Frontal cortex (tissue), 4 donors: ENCODE measurements around the gene STAP1. TPM values are rescaled to one million over a fixed set of nuclear protein-coding genes. Genes with fewer than 3 reads are reported as not detected.
"Not testable (repeated sequence)": the region's sequence is repeated elsewhere in the genome, so short reads cannot be mapped to it uniquely, and the experiment has no call there.

Source experiments
- DNase-seq, 2 donors: peaks; one replicate each; pipeline ENCODE4 v3.0.0; 2012; ENCODE audit warnings: low spot score in 2 of 2
- FAIRE-seq: peaks from 2 replicates; lab custom pipeline; 2012; peaks lifted over from hg19 to GRCh38; lab: Jason Lieb, UNC
- small RNA-seq: library from RNA; depleted of rRNA; stranded (forward); fragments of <200 nt; gene quantifications from one replicate; pipeline ENCODE3, GENCODE V24; 2014
- total RNA-seq: library from RNA; depleted of rRNA; stranded (reverse); fragments of >200 nt; gene quantifications from one replicate; pipeline ENCODE4 v1.2.3, GENCODE V29; 2014
- donor health status: control.
- donor health status: control.
- donor health status: control.

The STAP1 gene
- total RNA-seq, 1 donor from 2014 or later, result not detected

DNA sequence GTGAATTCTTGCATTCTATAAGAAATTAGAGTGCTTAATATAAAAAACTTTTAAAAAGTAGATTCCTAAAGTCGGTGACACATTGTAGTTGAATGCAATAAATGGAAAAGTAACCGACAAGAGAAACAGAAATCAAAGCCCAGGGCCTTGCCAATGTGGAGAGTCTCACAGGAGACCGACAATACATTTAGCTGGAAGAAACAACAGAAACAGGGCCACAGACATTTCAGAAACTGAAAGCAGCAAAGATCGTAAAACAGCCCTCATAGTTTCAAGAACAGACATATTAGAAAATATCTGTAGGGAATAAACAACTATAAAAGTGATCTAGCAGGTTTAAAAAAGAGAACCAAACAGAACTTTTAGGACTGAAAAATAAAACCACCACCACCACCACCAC is 49.5 kb downstream of the STAP1 start:
- DNase-seq (no peak), FAIRE-seq (no peak)

DNA sequence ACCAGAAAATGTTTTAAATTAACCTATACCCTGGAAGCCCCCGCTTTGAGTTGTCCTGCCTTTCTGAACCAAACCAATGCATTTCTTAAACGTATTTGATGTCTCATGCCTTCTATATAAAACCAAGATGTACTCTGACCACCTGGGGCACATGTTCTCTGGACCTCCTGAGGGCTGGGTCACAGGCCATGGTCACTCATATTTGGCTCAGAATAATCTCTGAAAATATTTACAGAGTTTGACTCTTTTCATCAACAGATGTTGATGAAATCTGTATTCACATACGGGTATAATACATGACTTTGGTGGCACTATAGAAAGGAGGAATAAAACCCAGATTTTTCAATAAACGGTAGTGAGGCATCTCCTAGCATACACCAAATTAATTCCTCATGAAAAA is 55.7 kb downstream of the STAP1 start:
- FAIRE-seq (no peak), DNase-seq (no peak)

DNA sequence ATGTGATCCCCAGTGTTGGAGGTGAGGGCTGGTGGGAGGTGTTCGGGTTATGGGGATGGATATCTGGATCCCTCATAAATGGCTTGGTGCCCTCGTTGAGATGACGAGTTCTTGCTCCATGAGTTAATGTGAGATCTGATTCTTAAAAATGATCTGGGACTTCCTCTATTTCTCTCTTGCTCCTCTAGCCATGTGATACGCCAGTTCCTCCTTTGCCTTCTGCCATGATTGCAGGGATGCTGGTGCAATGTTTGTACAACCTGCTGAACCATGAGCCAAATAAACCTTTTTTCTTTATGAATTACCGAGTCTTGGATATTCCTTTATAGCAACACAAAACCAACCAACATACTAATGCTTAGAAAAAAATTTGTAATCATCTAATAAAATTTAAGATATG is 56.6 kb downstream of the STAP1 start:
- DNase-seq (no peak), FAIRE-seq (no peak)

DNA sequence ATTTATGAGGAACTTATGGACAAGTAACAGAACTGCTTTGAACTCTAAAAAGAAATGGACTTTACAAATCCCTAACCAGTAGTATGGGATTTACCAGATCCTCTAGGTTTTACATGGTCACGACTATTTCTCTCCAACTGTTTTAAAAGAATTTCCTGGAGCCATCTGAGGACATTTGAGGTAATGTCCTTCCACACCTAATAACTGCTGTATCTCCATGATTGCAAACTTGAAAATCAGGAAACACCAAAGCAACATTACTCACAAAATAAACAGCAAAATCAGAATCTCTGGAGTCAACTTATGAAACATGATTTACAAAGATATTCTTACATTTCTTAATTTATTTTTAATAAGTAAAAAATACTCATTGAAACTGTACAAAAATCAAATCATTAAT is 58.0 kb downstream of the STAP1 start:
- DNase-seq, result no peak
- FAIRE-seq, result no peak

DNA sequence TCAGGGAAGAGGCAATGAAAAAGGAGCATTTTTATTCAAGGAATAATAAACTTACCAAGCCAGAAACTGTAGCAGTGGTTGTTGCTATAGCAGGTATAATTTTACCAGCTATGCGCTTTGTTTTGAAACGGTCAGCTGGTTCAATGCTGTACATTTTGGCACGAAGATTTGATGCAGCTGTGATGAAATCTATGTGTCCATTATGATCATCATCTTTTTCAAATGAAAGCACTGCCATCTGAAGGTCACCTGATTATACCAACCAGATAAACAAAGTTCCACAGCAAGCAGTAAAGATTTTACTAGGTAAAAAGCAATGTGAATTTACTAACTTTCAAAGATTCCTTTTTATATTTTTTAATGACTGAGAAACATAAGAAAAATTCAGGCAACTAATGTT is 66.4 kb downstream of the STAP1 start:
- no peak for DNase-seq

DNA sequence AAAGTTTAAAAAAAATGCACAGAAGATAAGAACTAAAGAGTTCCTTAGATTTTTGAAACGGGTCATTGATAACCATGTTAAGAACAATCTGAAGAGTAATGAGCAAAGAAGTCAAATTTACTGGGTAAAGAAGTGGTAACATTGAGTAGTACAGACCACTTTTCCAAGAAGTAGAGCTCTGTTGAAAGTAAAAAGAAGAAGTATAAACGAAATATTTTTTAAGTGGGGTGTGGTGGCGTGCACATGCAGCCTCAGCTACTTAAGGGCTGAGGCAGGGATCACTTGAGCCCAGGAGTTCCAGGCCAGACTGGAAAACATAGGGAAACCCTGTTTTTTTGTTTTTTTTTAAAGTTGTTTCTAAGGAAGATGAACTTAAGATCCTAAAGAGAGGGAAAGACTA is 74.0 kb downstream of the STAP1 start:
- FAIRE-seq, result no peak
- DNase-seq, result no peak

More for the DNA sequence above, 66.4 kb downstream of the STAP1 start:
- FAIRE-seq, result peak; percentile 54

DNA sequence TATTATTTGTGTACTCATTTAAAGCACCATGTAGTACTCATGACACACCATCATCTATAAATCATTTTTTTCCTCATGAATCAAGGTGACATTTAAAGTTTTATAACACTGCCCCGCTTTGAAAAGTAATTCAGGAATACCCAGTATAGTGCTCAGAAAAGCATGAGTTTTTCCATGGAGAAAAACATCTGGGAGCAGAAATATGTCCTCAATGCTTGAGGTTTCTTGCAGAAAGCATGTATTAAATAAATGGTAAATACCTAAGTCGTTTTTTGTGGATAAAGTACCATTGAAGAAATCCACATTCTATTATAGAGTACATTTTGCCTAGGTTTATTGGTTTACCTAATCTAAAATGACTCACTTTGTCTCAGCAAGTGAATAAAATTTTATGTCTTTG is 76.2 kb downstream of the STAP1 start:
- no peak for FAIRE-seq
- DNase-seq, result no peak

DNA sequence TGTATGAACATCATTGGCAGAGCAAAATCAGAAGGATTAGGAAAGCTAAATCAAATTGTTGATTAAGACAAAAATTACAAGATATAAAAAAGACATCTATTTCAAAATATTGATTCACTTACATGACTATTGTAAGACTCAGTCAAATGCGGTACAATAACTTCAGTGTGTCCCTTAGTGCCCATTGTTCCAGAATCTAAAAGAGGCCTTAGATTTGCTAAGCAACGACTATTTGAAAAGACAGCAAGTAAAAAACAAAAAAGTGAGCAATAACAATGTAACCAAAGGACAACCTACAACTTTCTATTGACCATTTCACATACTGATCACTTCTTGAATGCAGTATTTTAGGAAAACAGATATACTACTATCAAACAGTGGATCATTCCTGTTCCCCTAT is 76.8 kb downstream of the STAP1 start:
- FAIRE-seq (no peak), DNase-seq (no peak)

DNA sequence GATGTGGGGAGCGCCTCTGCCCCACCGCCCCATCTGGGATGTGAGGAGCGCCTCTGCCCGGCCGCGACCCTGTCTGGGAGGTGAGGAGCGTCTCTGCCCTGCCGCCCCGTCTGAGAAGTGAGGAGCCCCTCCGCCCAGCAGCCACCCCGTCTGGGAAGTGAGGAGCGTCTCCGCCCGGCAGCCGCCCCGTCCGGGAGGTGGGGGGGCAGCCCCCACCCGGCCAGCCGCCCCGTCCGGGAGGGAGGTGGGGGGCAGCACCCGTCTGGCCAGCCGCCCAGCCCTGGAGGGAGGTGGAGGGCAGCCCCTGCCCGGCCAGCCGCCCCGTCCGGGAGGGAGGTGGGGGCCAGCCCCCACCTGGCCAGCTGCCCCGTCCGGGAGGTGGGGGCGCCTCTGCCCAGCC is 78.5 kb downstream of the STAP1 start:
- not testable (repeated sequence) for FAIRE-seq, DNase-seq

DNA sequence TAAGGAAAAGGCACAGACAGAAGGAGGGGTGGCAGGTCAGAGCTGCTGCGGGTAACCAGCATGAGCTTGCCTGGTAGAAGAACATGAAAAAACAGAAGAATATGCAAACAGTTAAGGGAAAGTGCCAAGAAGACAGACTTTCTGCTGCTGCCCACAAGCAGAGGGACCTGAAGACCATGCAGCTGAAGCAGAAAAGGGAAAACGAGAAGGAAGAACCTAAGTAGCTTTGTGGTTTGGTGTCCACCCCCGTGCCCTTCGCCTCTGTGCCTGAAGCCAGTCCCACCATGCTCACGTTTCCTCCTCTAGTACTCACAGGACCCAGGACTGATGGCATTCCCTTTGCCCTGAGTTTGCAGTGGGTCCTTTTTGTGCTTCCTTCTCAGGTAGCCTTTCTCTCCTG is 79.6 kb downstream of the STAP1 start:
- no peak for FAIRE-seq
- DNase-seq, result no peak

DNA sequence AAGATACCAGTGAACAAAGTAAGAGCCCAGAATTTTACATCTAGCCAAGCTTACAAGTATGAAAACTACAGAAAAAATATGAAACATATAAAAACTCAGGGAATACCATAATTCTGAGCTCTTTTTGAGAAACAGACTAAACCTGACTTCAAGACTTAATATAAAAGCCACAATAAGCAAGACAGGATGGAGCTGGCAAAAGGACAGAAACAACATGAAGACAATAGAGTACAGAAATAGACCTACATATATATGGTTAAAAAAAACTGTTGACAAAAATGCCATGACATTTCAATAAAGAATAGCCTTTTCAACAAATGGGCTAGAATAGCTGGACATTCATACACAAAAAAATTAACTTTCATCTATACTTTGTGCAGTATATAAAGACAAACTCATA is 93.0 kb downstream of the STAP1 start:
- no peak for DNase-seq
- FAIRE-seq, result no peak

Small RNAs within 50 kb of the gene (small RNA-seq; reads per million reads assigned to genes)
- gene AC096720.1, result not detected

Other genes with a start within 250 kb of the STAP1 start
- gene CENPC, start 13.2 kb upstream of the STAP1 start, total RNA-seq, result 26.1 TPM
- 115 TPM for gene UBA6, start 142.4 kb downstream of the STAP1 start, total RNA-seq
- not detected for gene GNRHR, start 195.7 kb downstream of the STAP1 start, total RNA-seq